NCI-H187 treated with DMSO at 0.1 percent for 48 hours (cell line): Measurements from ENCODE around the gene COL4A2.

Experiments
- DNase-seq: peaks from one replicate; lab custom pipeline; 2025; lab: John Stamatoyannopoulos, UW

COL4A2 gene

DNA sequence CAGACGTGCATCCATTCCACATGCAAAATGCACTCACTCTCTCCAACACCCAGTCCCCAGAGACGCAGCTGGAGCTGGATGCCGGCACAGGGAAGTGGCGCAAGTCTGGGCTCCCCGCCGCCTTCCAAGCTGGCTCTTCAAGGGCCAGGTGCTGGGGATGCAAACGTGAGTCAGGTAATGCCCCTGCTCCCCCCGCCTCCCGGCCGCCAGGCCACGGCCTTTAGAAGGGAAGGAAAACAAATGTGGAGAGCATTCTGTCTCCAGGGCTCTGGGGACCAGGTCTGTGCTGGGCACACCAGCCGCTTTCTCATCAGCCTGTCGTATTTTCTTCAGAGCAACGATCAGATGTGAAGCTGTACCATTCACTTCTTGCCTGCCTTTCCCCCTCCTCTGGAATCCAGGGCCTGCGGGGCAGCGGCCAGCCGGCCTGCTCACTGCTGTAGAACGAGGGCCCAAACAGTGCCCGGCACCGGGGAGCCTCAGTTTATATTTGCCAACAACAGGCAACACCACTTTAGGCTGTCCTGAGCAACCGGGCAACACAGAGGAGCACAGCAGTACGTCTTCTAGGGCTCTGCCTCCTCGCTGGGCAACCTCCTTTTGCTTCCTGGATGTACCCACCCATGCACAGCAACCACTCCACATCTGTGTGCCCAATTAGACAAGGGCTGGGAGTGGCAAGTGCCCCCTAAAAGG lies 250.7 kb downstream of the COL4A2 start:
- DNase-seq: no peak

DNA sequence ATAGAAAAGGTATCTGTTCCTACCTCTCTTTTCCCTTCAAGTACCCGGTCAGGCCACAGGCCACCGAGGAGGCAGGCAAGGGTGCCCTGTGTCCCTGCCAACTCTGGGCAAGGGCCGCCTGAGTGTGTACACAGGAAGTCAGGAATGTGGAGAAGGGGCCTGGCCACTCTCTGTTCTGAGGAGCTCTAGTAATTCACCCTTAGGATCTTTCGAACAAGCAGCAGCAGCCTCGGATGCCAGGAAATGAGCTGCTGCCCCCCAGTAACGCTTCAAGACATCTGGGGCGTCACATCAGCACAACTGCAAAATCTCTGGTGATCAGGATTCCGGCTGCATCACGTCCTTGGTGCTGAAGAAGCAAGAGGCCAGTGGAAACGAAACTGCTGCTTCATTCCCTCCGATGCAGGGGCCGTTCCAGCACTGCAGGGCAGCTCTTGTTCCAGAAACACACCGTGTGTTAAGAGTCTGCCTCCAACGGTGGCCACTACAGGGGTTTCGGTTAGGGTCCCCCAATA lies 252.4 kb downstream of the COL4A2 start:
- no peak for DNase-seq

DNA sequence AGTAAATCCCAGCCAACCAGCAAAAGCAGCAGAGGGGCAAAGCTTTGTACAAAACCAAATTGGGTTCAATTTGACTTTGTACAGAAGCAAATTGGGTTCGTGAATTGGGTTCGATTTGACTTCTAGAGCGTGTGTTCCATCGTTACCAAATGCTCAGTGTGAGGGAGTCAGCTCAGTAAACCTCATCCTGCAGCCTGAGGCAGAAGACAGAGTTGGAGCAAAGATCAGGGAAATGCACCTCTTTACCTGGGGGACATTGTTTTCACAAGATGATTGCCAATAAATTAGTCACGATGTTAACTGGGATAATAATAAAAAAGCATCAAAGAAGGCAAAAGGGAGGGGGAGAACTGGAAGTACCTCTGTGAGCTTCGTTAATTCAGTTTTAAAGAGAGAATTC lies 252.9 kb downstream of the COL4A2 start:
- no peak for DNase-seq

DNA sequence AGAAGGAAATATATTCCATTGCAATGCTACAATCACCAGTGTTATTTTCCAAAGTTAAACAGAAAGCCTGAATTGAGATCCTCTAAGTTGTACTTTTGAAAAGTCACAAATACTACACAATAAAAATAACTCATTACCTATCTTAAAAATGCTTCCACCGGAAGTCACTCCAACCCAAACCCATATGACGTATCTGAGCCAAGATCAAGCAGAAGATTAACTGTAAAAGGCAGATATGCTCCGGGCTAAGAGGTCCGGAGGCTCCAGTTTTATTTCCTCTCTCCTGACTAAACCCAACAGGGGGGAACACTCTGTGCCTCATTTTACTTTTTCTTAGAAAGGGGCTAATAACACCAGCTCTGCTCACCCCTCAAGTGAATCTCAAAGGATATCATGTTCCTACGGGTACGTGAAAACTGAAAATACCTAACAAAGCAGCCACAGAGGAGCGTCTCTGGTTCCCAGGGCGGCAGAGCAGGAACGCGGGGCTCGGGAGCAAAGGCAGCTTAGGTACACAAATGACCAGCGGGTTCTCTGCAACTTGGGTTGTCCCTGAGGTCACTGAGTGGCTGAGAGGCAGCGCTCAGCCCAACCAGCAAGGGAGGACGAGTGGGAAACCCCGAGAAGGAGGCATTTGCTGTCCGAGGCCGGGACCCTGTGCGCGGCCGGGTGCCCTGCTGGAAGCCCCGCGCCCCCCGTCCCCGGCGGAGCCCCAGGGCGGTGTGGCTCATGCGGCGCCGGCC lies 253.7 kb downstream of the COL4A2 start:
- DNase-seq: no peak

DNA sequence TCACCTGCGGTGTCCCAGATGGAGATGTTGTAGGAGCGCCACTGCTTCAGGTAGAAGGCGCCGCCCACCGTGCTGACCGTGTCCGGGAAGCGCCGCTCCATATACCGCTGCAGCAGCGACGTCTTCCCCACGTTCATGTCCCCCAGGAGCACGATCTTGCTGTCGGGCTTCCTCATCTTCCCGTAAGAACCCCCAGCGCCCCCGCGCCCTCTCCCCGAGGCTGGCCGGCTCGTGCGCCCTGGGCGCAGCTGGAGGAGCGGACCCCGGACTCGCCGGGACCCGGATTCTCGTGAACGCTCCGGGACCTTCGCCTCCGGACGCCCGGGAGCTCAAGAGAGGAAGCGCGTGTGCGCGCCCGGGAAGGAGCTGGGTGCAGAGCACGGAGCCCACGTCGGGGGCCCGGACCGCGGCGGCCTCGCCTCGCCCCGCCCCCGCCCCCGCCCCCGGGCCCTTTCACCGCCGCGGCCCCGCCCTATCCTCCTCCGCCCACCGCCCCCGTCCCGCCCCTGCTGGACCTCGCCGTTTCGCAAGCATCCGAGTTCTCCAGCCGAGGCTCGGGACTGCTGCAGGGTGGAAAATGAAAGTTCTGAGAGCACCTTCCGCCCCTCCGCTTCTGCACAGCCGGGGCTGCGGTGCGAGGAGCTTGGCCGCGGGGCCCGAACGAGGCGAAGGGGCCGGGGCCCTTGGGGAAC lies 254.4 kb downstream of the COL4A2 start, which contains the start of gene RAB20:
Gene RAB20, minus strand, starts transcription at position 379 of the 692 bp plus-strand sequence. Its CDS starts 203 bp downstream, at position 176.
- no peak for DNase-seq

DNA sequence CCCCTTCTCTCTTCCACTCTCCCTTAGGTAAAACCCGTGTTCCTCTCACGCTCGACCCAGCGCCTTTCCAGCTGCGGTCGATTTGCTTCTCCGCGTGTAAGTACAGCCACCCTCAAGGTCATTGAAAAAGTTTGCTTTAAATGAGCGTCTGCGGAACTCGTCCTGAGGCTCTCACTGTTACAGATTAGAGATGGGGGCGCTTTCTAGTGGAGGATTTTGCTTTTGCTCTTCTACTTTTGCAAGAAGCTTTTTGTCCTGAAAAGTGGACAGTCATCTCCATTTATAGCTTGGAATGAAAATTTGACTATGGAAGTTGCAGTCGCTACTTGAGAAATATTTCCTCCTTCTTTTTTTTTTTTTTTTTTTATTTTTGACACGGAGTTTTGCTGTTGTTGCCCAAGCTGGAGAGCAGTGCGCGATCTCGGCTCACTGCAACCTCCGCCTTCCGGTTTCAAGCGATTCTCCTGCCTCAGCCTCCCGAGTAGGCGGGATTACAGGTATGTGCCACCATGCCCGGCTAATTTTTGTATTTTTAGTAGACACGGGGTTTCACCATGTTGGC lies 255.0 kb downstream of the COL4A2 start:
- no peak for DNase-seq
